ENCODE data around the gene RAB3IP.
"Not testable (repeated sequence)": the region's sequence is repeated elsewhere in the genome, so short reads cannot be mapped to it uniquely, and the experiment has no call there.

- not testable (repeated sequence) for TF ChIP-seq CTCF, POLR2A (IDR thresholded peaks at IDR 0.05)
Observed at GRCh38 chr12:69759581-69759980, 20.9 kb downstream of the RAB3IP start.
